HG03442 (cell line): ENCODE measurements around the gene TMEM171.

Source experiments
- ATAC-seq: cut with Tn5 transposase; IDR thresholded peaks from one replicate; pipeline ENCODE4 v1.9.1; 2021; ENCODE audit warnings: mild to moderate bottlenecking, moderate library complexity; ENCODE audit not compliant: unreplicated experiment

The TMEM171 gene

GRCh38 chr5:73120222-73121118 lies at the start of gene TMEM171:
TSS of gene TMEM171 (plus strand) at chr5:73120575. CDS start at chr5:73123374, 2,799 bp downstream.
- ATAC-seq, result no peak

- no peak for ATAC-seq
These were observed 39.3 kb upstream of the TMEM171 start for GRCh38 chr5:73081093-73081492.

GRCh38 chr5:73088026-73088425 lies 32.3 kb upstream of the TMEM171 start:
- ATAC-seq, result no peak

GRCh38 chr5:73093943-73094342 lies 26.4 kb upstream of the TMEM171 start:
- no peak for ATAC-seq

GRCh38 chr5:73094415-73094814 lies 26.0 kb upstream of the TMEM171 start:
- ATAC-seq, result no peak

GRCh38 chr5:73095564-73096238 lies 24.7 kb upstream of the TMEM171 start:
- ATAC-seq, result no peak

GRCh38 chr5:73096239-73096575 lies 24.2 kb upstream of the TMEM171 start:
- ATAC-seq, result no peak

- no peak for ATAC-seq
These were observed 22.6 kb upstream of the TMEM171 start for GRCh38 chr5:73097740-73098139.

- no peak for ATAC-seq
These were observed 20.3 kb upstream of the TMEM171 start for GRCh38 chr5:73100109-73100508.

GRCh38 chr5:73103870-73104299 lies 16.5 kb upstream of the TMEM171 start:
- ATAC-seq, result no peak

GRCh38 chr5:73104326-73104725 lies 16.0 kb upstream of the TMEM171 start:
- no peak for ATAC-seq

GRCh38 chr5:73106335-73106734 lies 14.0 kb upstream of the TMEM171 start:
- ATAC-seq, result no peak

GRCh38 chr5:73110190-73110589 lies 10.2 kb upstream of the TMEM171 start:
- ATAC-seq, result no peak

- no peak for ATAC-seq
These were observed 8.8 kb upstream of the TMEM171 start for GRCh38 chr5:73111536-73111935.

- ATAC-seq, result no peak
These were observed 8.0 kb upstream of the TMEM171 start for GRCh38 chr5:73112359-73112758.

- no peak for ATAC-seq
These were observed 6.2 kb upstream of the TMEM171 start for GRCh38 chr5:73114044-73114688.

GRCh38 chr5:73115399-73116051 lies 4.8 kb upstream of the TMEM171 start:
- no peak for ATAC-seq

- no peak for ATAC-seq
These were observed 3.9 kb upstream of the TMEM171 start for GRCh38 chr5:73116506-73116905.

- ATAC-seq, result no peak
These were observed 3.2 kb upstream of the TMEM171 start for GRCh38 chr5:73117088-73117740.

GRCh38 chr5:73118391-73118973 lies 1.9 kb upstream of the TMEM171 start:
- ATAC-seq, result no peak
